ENCODE data around the gene RAET1L. TPM values are rescaled to one million over a fixed set of nuclear protein-coding genes. Genes with fewer than 3 reads are reported as not detected.

Gene RAET1L
- total and polyA plus RNA-seq, 4 donors: not detected

DNA sequence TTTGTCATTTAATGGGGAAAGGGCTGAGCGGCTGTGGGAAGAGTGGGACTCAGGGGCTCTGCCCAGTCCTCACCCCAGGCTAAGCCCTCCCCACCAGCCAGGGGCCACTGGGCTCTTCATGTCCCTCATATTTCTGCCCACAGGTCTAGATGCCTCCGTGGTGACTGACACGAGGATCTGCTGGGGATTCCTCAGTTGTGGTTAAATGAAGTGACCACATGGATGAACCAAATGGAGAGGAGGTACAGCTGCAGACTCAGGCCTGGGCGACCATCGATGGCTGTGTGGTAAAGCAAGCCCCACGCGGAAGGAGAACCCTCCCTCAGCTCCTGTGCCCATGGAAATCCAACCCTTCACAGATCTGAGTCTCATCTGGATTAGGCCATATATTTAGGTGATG is 29.4 kb downstream of the RAET1L start:
- no peaks in the 10 kb centered on the region for H3K9me3 ChIP-seq (ENCODE audit: control insufficient read depth in 4 of 4, low read length in 3 of 4)
- 86% methylated on average over 7 of the region's 7 CpGs for WGBS
- peaks cover 0 to 3% (median under 1%) of the 10 kb centered on the region in 4 donors for H3K4me1 ChIP-seq (ENCODE audit: control insufficient read depth in 4 of 4, insufficient read depth in 4 of 4, low read length in 3 of 4)
- no peak overlapping the region for H3K9ac ChIP-seq (ENCODE audit: low read depth in 1 of 2, low read length in 2 of 2)
- no peaks in the 10 kb centered on the region for H3K36me3 ChIP-seq (ENCODE audit: control insufficient read depth in 4 of 4, insufficient read depth in 3 of 4, low read depth in 1 of 4, low read length in 3 of 4)
- H3K4me3 ChIP-seq (ENCODE audit: low read depth in 1 of 3, low read length in 3 of 3): no peak overlapping the region
- TF ChIP-seq MAX (IDR thresholded peaks at IDR 0.05) (no peak), FOXA1 (IDR thresholded peaks at IDR 0.05) (no peak), RXRA (IDR thresholded peaks at IDR 0.05) (no peak), HNF4A (conservative IDR thresholded peaks at IDR 0.05) (no peak), SP1 (IDR thresholded peaks at IDR 0.05) (no peak), EGR1 (IDR thresholded peaks at IDR 0.05; ENCODE audit: low read depth in 2 of 2) (no peak), YY1 (IDR thresholded peaks at IDR 0.05) (no peak), HNF4G (IDR thresholded peaks at IDR 0.05) (no peak), REST (IDR thresholded peaks at IDR 0.05) (no peak), RAD21 (IDR thresholded peaks at IDR 0.05) (no peak), FOXA2 (IDR thresholded peaks at IDR 0.05) (no peak), GABPA (IDR thresholded peaks at IDR 0.05 in 1 of 2, conservative IDR thresholded peaks at IDR 0.05 in 1 of 2) (no peak)
- TF ChIP-seq, protein P1, sequence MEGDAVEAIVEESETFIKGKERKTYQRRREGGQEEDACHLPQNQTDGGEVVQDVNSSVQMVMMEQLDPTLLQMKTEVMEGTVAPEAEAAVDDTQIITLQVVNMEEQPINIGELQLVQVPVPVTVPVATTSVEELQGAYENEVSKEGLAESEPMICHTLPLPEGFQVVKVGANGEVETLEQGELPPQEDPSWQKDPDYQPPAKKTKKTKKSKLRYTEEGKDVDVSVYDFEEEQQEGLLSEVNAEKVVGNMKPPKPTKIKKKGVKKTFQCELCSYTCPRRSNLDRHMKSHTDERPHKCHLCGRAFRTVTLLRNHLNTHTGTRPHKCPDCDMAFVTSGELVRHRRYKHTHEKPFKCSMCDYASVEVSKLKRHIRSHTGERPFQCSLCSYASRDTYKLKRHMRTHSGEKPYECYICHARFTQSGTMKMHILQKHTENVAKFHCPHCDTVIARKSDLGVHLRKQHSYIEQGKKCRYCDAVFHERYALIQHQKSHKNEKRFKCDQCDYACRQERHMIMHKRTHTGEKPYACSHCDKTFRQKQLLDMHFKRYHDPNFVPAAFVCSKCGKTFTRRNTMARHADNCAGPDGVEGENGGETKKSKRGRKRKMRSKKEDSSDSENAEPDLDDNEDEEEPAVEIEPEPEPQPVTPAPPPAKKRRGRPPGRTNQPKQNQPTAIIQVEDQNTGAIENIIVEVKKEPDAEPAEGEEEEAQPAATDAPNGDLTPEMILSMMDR (IDR thresholded peaks at IDR 0.05; ENCODE audit: low read depth, low read length, missing input control): no peak
- H3K27ac ChIP-seq (ENCODE audit: low read depth in 1 of 2, low read length in 2 of 2): no peak overlapping the region
- peaks cover 0 to 10% (median 5%) of the 10 kb centered on the region in 4 donors for H3K27me3 ChIP-seq (ENCODE audit: control insufficient read depth in 4 of 4, insufficient read depth in 4 of 4, low read length in 3 of 4)
- no peak for DNase-seq (ENCODE audit: low spot score)

- WGBS: 70% methylated on average over 6 of the region's 6 CpGs
- Histone ChIP-seq H3K4me3 (ENCODE audit: low read depth in 1 of 3, low read length in 3 of 3) (no peak overlapping the region), H3K27me3 (ENCODE audit: control insufficient read depth in 4 of 4, insufficient read depth in 4 of 4, low read length in 3 of 4) (peaks cover 0 to 12% (median 6%) of the 10 kb centered on the region in 4 donors), H3K36me3 (ENCODE audit: control insufficient read depth in 4 of 4, insufficient read depth in 3 of 4, low read depth in 1 of 4, low read length in 3 of 4) (no peaks in the 10 kb centered on the region), H3K4me1 (ENCODE audit: control insufficient read depth in 4 of 4, insufficient read depth in 4 of 4, low read length in 3 of 4) (peaks cover 0 to 9% (median 4%) of the 10 kb centered on the region in 4 donors), H3K9me3 (ENCODE audit: control insufficient read depth in 4 of 4, low read length in 3 of 4) (no peaks in the 10 kb centered on the region), H3K27ac (ENCODE audit: low read depth in 1 of 2, low read length in 2 of 2) (no peak overlapping the region), H3K9ac (ENCODE audit: low read depth in 1 of 2, low read length in 2 of 2) (no peak overlapping the region)
- no peak for DNase-seq (ENCODE audit: low spot score)
- TF ChIP-seq FOXA1 (IDR thresholded peaks at IDR 0.05): no peak
- no peak for TF ChIP-seq TAF1 (conservative IDR thresholded peaks at IDR 0.05)
- TF ChIP-seq RXRA (IDR thresholded peaks at IDR 0.05): no peak
- no peak for TF ChIP-seq HNF4A (conservative IDR thresholded peaks at IDR 0.05)
- TF ChIP-seq YY1 (IDR thresholded peaks at IDR 0.05): no peak
- no peak for TF ChIP-seq SP1 (IDR thresholded peaks at IDR 0.05)
- no peak for TF ChIP-seq MAX (IDR thresholded peaks at IDR 0.05)
These were observed 30.0 kb downstream of the RAET1L start for GRCh38 chr6:149995235-149995750.
